ENCODE measurements around the gene SLC12A9.
A peak's percentile ranks its signal among the peaks of the same experiment; 100 is the strongest.
"Not testable (repeated sequence)": the region's sequence is repeated elsewhere in the genome, so short reads cannot be mapped to it uniquely, and the experiment has no call there.

SLC12A9 gene

GRCh38 chr7:100852048-100852872 lies at the start of gene SLC12A9:
Gene SLC12A9, plus strand, starts transcription at chr7:100852713. Its CDS starts 1,485 bp downstream, at chr7:100854198.
- DNase-seq (ENCODE audit: low read depth, low spot score): peak; percentile 69

- DNase-seq (ENCODE audit: low read depth, low spot score): no peak
Measured at GRCh38 chr7:100802951-100803350, 49.6 kb upstream of the SLC12A9 start.

GRCh38 chr7:100803398-100804161 lies 48.9 kb upstream of the SLC12A9 start:
- DNase-seq (ENCODE audit: low read depth, low spot score): peak; percentile 59

- DNase-seq (ENCODE audit: low read depth, low spot score): no peak
Measured at GRCh38 chr7:100804681-100805431, 47.7 kb upstream of the SLC12A9 start.

- DNase-seq (ENCODE audit: low read depth, low spot score): no peak
Measured at GRCh38 chr7:100806276-100806675, 46.2 kb upstream of the SLC12A9 start.

- DNase-seq (ENCODE audit: low read depth, low spot score): not testable (repeated sequence)
Measured at GRCh38 chr7:100806883-100807282, 45.6 kb upstream of the SLC12A9 start.

- DNase-seq (ENCODE audit: low read depth, low spot score): no peak
Measured at GRCh38 chr7:100808354-100808875, 44.1 kb upstream of the SLC12A9 start.

GRCh38 chr7:100811480-100811879 lies 41.0 kb upstream of the SLC12A9 start:
- no peak for DNase-seq (ENCODE audit: low read depth, low spot score)

- DNase-seq (ENCODE audit: low read depth, low spot score): no peak
Measured at GRCh38 chr7:100812729-100813128, 39.8 kb upstream of the SLC12A9 start.

GRCh38 chr7:100816515-100816914 lies 36.0 kb upstream of the SLC12A9 start:
- DNase-seq (ENCODE audit: low read depth, low spot score): not testable (repeated sequence)

GRCh38 chr7:100817097-100817496 lies 35.4 kb upstream of the SLC12A9 start:
- no peak for DNase-seq (ENCODE audit: low read depth, low spot score)

GRCh38 chr7:100818366-100818765 lies 34.1 kb upstream of the SLC12A9 start:
- no peak for DNase-seq (ENCODE audit: low read depth, low spot score)

- DNase-seq (ENCODE audit: low read depth, low spot score): no peak
Measured at GRCh38 chr7:100818825-100819224, 33.7 kb upstream of the SLC12A9 start.

- no peak for DNase-seq (ENCODE audit: low read depth, low spot score)
Measured at GRCh38 chr7:100819586-100819985, 32.9 kb upstream of the SLC12A9 start.

GRCh38 chr7:100822236-100823139 lies 30.0 kb upstream of the SLC12A9 start:
- DNase-seq (ENCODE audit: low read depth, low spot score): no peak

- DNase-seq (ENCODE audit: low read depth, low spot score): no peak
Measured at GRCh38 chr7:100823140-100823525, 29.4 kb upstream of the SLC12A9 start.

GRCh38 chr7:100823534-100823933 lies 29.0 kb upstream of the SLC12A9 start:
- no peak for DNase-seq (ENCODE audit: low read depth, low spot score)

- DNase-seq (ENCODE audit: low read depth, low spot score): no peak
Measured at GRCh38 chr7:100824499-100825214, 27.9 kb upstream of the SLC12A9 start.

- DNase-seq (ENCODE audit: low read depth, low spot score): no peak
Measured at GRCh38 chr7:100825215-100825671, 27.3 kb upstream of the SLC12A9 start.

Data from smooth muscle cell of the brain vasculature (primary cell).